Measurements from ENCODE around the gene LDLRAD3. TPM values are rescaled to one million over a fixed set of nuclear protein-coding genes. Genes with fewer than 3 reads are reported as not detected.

Gene LDLRAD3
- total RNA-seq, 1 experiment from 2014 or later = 28.1 TPM

GRCh38 chr11:36070213-36070953 lies 126.5 kb downstream of the LDLRAD3 start:
- in situ Hi-C loops (cut with HindIII; ENCODE audit: low pct_unique_long_range_greater_than_20kb, low sequenced_read_pairs) = no loop called here
- BruUV-seq (replicated peaks) = no TSS peak
- ChIA-PET POLR2A (no interaction called here), CTCF (interaction anchor here (0.6 to 1.5 kb wide), 2 partner anchors 187 to 248 kb away, joined by 3 to 5 read pairs; no protein-coding TSS in a partner anchor)
- Histone ChIP-seq H3K27ac (ENCODE audit: low read length) (no peak overlapping the region), H3K4me3 (ENCODE audit: low read depth in 2 of 2, low read length in 2 of 2) (no peak overlapping the region), H3K4me1 (ENCODE audit: control insufficient read depth, insufficient read depth, low read length) (no peaks in the 10 kb centered on the region), H3K9me3 (ENCODE audit: control insufficient read depth, insufficient read depth, low read depth, low read length) (no peaks in the 10 kb centered on the region; the same call in 1 of the 2 replicates), H3K27me3 (ENCODE audit: control insufficient read depth, insufficient read depth, low read length) (no peaks in the 10 kb centered on the region), H3K36me3 (ENCODE audit: control insufficient read depth, insufficient read depth, low read length) (no peaks in the 10 kb centered on the region)
- TF ChIP-seq REST (IDR thresholded peaks at IDR 0.05; ENCODE audit: insufficient read depth in 1 of 2, low read depth in 2 of 2, low read length in 1 of 2) = no peak
- 0 out of 2 replicates have a peak, but pooled peaks have one; percentile 15 for TF ChIP-seq CTCF (IDR thresholded peaks at IDR 0.05)
- DNase-seq (ENCODE audit: low read depth, low spot score) = no peak
- no peak for ATAC-seq
- intact Hi-C loops (cut with micrococcal nuclease; ENCODE audit: unreplicated experiment) = no loop called here

- ChIA-PET POLR2A (no interaction called here), CTCF (no interaction called here)
- no peaks in the 10 kb centered on the region for H3K4me1 ChIP-seq (ENCODE audit: control insufficient read depth, insufficient read depth, low read length)
- H3K27ac ChIP-seq (ENCODE audit: low read length) = no peak overlapping the region
- no peak overlapping the region for H3K4me3 ChIP-seq (ENCODE audit: low read depth in 2 of 2, low read length in 2 of 2)
- no TSS peak for BruUV-seq (replicated peaks)
- DNase-seq (ENCODE audit: low read depth, low spot score) (no peak), ATAC-seq (no peak)
- no peaks in the 10 kb centered on the region for H3K36me3 ChIP-seq (ENCODE audit: control insufficient read depth, insufficient read depth, low read length)
- TF ChIP-seq SIN3A (IDR thresholded peaks at IDR 0.05; ENCODE audit: borderline replicate concordance, insufficient read depth, low read depth, low read length) (no peak), TCF7L2 (IDR thresholded peaks at IDR 0.05; ENCODE audit: low read depth, low read length) (no peak), POLR2AphosphoS5 (IDR thresholded peaks at IDR 0.05; ENCODE audit: low read depth, low read length) (no peak), CTCF (IDR thresholded peaks at IDR 0.05) (no peak), REST (IDR thresholded peaks at IDR 0.05; ENCODE audit: insufficient read depth in 1 of 2, low read depth in 2 of 2, low read length in 1 of 2) (no peak)
- in situ Hi-C loops (cut with HindIII; ENCODE audit: low pct_unique_long_range_greater_than_20kb, low sequenced_read_pairs) (no loop called here), intact Hi-C loops (cut with micrococcal nuclease; ENCODE audit: unreplicated experiment) (no loop called here)
- H3K27me3 ChIP-seq (ENCODE audit: control insufficient read depth, insufficient read depth, low read length) = no peaks in the 10 kb centered on the region
- H3K9me3 ChIP-seq (ENCODE audit: control insufficient read depth, insufficient read depth, low read depth, low read length) = peaks cover 4% of the 10 kb centered on the region; the same call in 1 of the 2 replicates
These were observed 127.1 kb downstream of the LDLRAD3 start for GRCh38 chr11:36070954-36071330.

Measured in Panc1 (cell line).